HL-60 (cell line): ENCODE data around the gene GFOD2.

ENCODE experiments used
- DNase-seq, 2 experiments: peaks; one replicate each; pipeline ENCODE4 v3.0.0-alpha.2; 2010 to 2020; ENCODE audit warnings: low read depth in 1 of 2, low spot score in 1 of 2
- H3K27ac ChIP-seq: fragments of 250-450 bp; sonication (Bioruptor Pico); replicated peaks from 2 replicates; pipeline ENCODE4 v1.5.1; 2020; ENCODE audit warnings: mild to moderate bottlenecking, moderate library complexity
- H3K27me3 ChIP-seq: fragments of 250-450 bp; sonication (Bioruptor Pico); 2 replicates; pipeline ENCODE4 v1.5.1; 2021; ENCODE audit warnings: mild to moderate bottlenecking, moderate library complexity; ENCODE audit not compliant: insufficient read depth, poor library complexity, severe bottlenecking
- H3K4me3 ChIP-seq: replicated peaks from 2 replicates; pipeline ENCODE4 v1.5.1; 2011; ENCODE audit warnings: mild to moderate bottlenecking, control low read depth, low read length; ENCODE audit not compliant: insufficient read depth
- CTCF ChIP-seq: IDR thresholded peaks from one replicate; pipeline ENCODE4 v1.5.1; 2011; ENCODE audit warnings: low read length, control low read depth, inconsistent platforms; ENCODE audit not compliant: insufficient read depth
- GABPA ChIP-seq: IDR thresholded peaks from 2 replicates; pipeline ENCODE4 v1.6.1; 2012; ENCODE audit warnings: low read depth
- POLR2AphosphoS5 ChIP-seq: IDR thresholded peaks from 2 replicates; pipeline ENCODE4 v1.6.1; 2012; ENCODE audit warnings: low read depth
- REST ChIP-seq: IDR thresholded peaks from 2 replicates; pipeline ENCODE4 v1.6.1; 2012; ENCODE audit warnings: low read depth; ENCODE audit not compliant: insufficient replicate concordance
- SPI1 ChIP-seq: IDR thresholded peaks from 2 replicates; pipeline ENCODE4 v1.6.1; 2012; ENCODE audit warnings: low read depth, mild to moderate bottlenecking, borderline replicate concordance

The GFOD2 gene

GRCh38 chr16:67683767-67684166 lies 35.3 kb downstream of the GFOD2 start:
- DNase-seq: no peak
- TF ChIP-seq CTCF (no peak), GABPA (no peak), POLR2AphosphoS5 (no peak)

GRCh38 chr16:67679935-67680897 lies 38.9 kb downstream of the GFOD2 start:
- H3K27me3 ChIP-seq: no peaks in the 10 kb centered on the region
- no peak overlapping the region for H3K27ac ChIP-seq
- H3K4me3 ChIP-seq: no peak overlapping the region
- no peak for DNase-seq
- no peak for TF ChIP-seq SPI1
- no peak for TF ChIP-seq CTCF
- no peak for TF ChIP-seq GABPA
- no peak for TF ChIP-seq POLR2AphosphoS5
- no peak for TF ChIP-seq REST

More at GRCh38 chr16:67683767-67684166, 35.3 kb downstream of the GFOD2 start:
- H3K27ac ChIP-seq: no peak overlapping the region
- H3K4me3 ChIP-seq: no peak overlapping the region
- H3K27me3 ChIP-seq: no peaks in the 10 kb centered on the region

GRCh38 chr16:67678354-67679023 lies 40.6 kb downstream of the GFOD2 start:
- H3K27ac ChIP-seq: no peak overlapping the region

More at GRCh38 chr16:67678354-67679023, 40.6 kb downstream of the GFOD2 start:
- Histone ChIP-seq H3K4me3 (no peak overlapping the region), H3K27me3 (no peaks in the 10 kb centered on the region)
- TF ChIP-seq POLR2AphosphoS5 (no peak), REST (no peak), CTCF (no peak), SPI1 (no peak), GABPA (no peak)
- DNase-seq: no peak
